Measurements from ENCODE around the gene DNAH5.

DNA sequence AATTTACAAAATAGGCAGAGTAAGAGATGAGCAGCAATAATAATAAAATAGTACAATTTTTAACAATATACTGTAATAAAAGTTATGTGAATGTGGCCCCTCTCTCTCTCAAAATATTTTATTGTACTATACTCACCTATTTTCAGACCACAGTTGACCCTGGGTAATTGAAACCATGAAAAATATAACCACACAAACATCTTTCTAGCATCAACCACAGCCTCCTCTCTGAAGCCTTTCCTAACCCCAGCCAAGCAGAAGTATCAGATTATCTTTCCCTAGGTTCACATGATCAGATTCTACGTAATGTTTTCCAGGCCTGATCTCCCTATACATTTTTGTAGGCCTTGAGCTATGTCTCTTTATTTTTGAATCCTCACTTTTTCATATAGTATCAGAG, 35.2 kb downstream of the DNAH5 start:
- TF ChIP-seq, protein P1, sequence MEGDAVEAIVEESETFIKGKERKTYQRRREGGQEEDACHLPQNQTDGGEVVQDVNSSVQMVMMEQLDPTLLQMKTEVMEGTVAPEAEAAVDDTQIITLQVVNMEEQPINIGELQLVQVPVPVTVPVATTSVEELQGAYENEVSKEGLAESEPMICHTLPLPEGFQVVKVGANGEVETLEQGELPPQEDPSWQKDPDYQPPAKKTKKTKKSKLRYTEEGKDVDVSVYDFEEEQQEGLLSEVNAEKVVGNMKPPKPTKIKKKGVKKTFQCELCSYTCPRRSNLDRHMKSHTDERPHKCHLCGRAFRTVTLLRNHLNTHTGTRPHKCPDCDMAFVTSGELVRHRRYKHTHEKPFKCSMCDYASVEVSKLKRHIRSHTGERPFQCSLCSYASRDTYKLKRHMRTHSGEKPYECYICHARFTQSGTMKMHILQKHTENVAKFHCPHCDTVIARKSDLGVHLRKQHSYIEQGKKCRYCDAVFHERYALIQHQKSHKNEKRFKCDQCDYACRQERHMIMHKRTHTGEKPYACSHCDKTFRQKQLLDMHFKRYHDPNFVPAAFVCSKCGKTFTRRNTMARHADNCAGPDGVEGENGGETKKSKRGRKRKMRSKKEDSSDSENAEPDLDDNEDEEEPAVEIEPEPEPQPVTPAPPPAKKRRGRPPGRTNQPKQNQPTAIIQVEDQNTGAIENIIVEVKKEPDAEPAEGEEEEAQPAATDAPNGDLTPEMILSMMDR (IDR thresholded peaks at IDR 0.05): no peak
- TF ChIP-seq POLR2A (IDR thresholded peaks at IDR 0.05): no peak

All from right lobe of liver (tissue), 4 donors.